ENCODE measurements around the gene MYO16. TPM values are rescaled to one million over a fixed set of nuclear protein-coding genes. Genes with fewer than 3 reads are reported as not detected.

Gene MYO16
- total and polyA plus RNA-seq, 2 donors (not counting 1 experiment from before 2014, with no cell fraction given): under 0.01 to 0.01 TPM

DNA sequence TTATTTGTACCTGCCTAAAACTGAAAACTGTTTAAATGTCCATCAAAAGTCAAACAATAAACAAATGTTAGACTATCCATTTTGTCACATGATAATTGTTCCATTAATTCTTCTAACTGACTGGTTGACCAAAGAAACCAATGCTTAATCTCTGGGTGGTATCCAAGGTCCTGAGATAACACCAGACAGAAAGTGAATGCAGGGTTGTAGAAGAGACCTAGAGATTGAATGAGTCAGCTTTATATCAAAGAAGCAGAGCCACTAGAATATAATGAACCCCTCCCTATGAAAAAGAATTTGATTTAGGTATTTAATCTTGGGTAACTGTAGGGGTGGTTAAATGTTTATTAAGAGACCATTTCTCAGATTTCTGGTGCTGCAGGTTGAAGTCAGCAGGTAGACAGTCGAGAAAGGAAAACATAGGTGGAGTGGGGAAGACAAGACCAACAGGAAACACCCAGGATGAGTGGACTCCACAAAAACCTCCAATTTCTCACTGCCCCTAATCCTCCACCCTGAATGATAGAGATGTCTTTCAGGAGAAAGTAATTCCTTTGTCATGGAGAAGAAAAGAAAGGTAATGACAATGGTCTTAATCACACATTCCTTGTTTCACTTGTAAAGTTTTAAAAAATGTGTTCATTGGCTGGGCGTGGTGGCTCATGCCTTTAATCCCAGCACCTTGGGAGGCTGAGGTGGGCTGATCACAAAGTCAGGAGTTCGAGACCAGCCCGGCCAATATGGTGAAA is 620.5 kb downstream of the MYO16 start:
- H3K36me3 ChIP-seq (ENCODE audit: control insufficient read depth, insufficient read depth, low read length): no peaks in the 10 kb centered on the region
- H2AFZ ChIP-seq (ENCODE audit: low read length): no peak overlapping the region
- H3K4me2 ChIP-seq (ENCODE audit: extremely low read depth, insufficient read depth, low read length): no peak overlapping the region
- no peak overlapping the region for H3K27ac ChIP-seq (ENCODE audit: insufficient read depth, low read length)
- H3K4me1 ChIP-seq (ENCODE audit: control insufficient read depth, extremely low read depth, insufficient read depth, low read length): no peaks in the 10 kb centered on the region
- TF ChIP-seq EZH2 (IDR thresholded peaks at IDR 0.05; ENCODE audit: low read length, missing control alignments): no peak
- TF ChIP-seq, protein P1, sequence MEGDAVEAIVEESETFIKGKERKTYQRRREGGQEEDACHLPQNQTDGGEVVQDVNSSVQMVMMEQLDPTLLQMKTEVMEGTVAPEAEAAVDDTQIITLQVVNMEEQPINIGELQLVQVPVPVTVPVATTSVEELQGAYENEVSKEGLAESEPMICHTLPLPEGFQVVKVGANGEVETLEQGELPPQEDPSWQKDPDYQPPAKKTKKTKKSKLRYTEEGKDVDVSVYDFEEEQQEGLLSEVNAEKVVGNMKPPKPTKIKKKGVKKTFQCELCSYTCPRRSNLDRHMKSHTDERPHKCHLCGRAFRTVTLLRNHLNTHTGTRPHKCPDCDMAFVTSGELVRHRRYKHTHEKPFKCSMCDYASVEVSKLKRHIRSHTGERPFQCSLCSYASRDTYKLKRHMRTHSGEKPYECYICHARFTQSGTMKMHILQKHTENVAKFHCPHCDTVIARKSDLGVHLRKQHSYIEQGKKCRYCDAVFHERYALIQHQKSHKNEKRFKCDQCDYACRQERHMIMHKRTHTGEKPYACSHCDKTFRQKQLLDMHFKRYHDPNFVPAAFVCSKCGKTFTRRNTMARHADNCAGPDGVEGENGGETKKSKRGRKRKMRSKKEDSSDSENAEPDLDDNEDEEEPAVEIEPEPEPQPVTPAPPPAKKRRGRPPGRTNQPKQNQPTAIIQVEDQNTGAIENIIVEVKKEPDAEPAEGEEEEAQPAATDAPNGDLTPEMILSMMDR (conservative IDR thresholded peaks at IDR 0.05 in 1 of 2, IDR thresholded peaks at IDR 0.05 in 1 of 2; ENCODE audit: low read depth in 1 of 2, low read length in 2 of 2): no peak
- H3K4me3 ChIP-seq (replicated peaks in 1 of 4; ENCODE audit: control extremely low read depth in 1 of 4, insufficient read depth in 1 of 4, low read depth in 3 of 4, low read length in 4 of 4): no peak overlapping the region
- H3K9ac ChIP-seq (ENCODE audit: insufficient read depth, low read length): no peak overlapping the region
- no peaks in the 10 kb centered on the region for H3K9me3 ChIP-seq (ENCODE audit: control insufficient read depth, insufficient read depth, low read depth, low read length)
- no peaks in the 10 kb centered on the region for H4K20me1 ChIP-seq (ENCODE audit: control insufficient read depth, extremely low read depth, insufficient read depth, low read length)
- H3K27me3 ChIP-seq (ENCODE audit: control insufficient read depth, insufficient read depth, low read length): no peaks in the 10 kb centered on the region
- no peak for DNase-seq (ENCODE audit: low read depth in 2 of 2)
- H3K79me2 ChIP-seq (ENCODE audit: control insufficient read depth, insufficient read depth, low read length): no peaks in the 10 kb centered on the region

DNA sequence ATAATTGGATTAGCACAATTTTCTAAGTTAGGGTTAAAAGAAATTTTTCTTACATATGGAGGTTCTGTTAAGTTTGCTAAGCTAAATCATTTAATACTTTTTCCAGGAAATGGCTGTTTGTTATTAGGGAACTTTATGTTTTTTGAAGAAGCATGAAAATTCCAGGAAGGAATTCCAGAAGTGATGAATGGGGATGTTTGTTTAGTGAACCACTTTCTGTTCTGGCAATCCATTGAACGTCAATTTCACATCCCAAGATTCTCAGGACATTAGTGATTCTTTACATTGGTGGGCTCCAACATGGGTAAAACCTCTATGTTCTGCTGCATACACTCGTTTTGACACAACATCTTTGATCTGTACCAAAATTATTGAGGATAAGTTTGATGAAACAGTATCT is 622.5 kb downstream of the MYO16 start:
- peak in 1 of 2 donors; percentile 50 for DNase-seq (ENCODE audit: low read depth in 2 of 2)
- Histone ChIP-seq H3K27ac (ENCODE audit: insufficient read depth, low read length) (no peak overlapping the region), H3K4me2 (ENCODE audit: extremely low read depth, insufficient read depth, low read length) (no peak overlapping the region)

DNA sequence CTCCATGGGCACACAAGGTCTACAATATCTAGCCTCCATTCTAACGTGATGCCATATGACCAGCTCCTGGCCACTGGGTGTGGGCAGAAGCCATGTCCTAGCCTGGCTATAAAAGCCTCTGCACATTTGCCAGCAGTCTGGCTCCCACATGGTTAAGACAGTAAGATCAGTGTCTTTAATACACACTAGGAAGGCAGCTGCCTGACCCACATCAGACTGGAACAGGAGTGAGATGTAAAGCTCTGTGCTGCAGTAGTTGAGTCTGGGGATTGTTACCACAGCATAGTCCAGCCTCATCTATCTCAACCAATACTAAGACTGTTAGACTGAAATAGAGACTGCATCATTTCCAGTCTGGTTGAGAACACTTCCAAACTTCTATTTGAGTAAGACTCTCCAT is 623.9 kb downstream of the MYO16 start:
- peaks cover 4% of the 10 kb centered on the region for H3K4me1 ChIP-seq (ENCODE audit: control insufficient read depth, extremely low read depth, insufficient read depth, low read length)
- H3K27me3 ChIP-seq (ENCODE audit: control insufficient read depth, insufficient read depth, low read length): no peaks in the 10 kb centered on the region
- no peaks in the 10 kb centered on the region for H4K20me1 ChIP-seq (ENCODE audit: control insufficient read depth, extremely low read depth, insufficient read depth, low read length)
- no peaks in the 10 kb centered on the region for H3K36me3 ChIP-seq (ENCODE audit: control insufficient read depth, insufficient read depth, low read length)
- no peak overlapping the region for H3K4me2 ChIP-seq (ENCODE audit: extremely low read depth, insufficient read depth, low read length)
- H3K27ac ChIP-seq (ENCODE audit: insufficient read depth, low read length): no peak overlapping the region
- no peak overlapping the region for H3K4me3 ChIP-seq (replicated peaks in 1 of 4; ENCODE audit: control extremely low read depth in 1 of 4, insufficient read depth in 1 of 4, low read depth in 3 of 4, low read length in 4 of 4)
- H3K9ac ChIP-seq (ENCODE audit: insufficient read depth, low read length): no peak overlapping the region
- no peak for DNase-seq (ENCODE audit: low read depth in 2 of 2)
- no peaks in the 10 kb centered on the region for H3K79me2 ChIP-seq (ENCODE audit: control insufficient read depth, insufficient read depth, low read length)
- H3K9me3 ChIP-seq (ENCODE audit: control insufficient read depth, insufficient read depth, low read depth, low read length): no peaks in the 10 kb centered on the region
- TF ChIP-seq EZH2 (IDR thresholded peaks at IDR 0.05; ENCODE audit: low read length, missing control alignments): no peak
- TF ChIP-seq, protein P1 (conservative IDR thresholded peaks at IDR 0.05 in 1 of 2, IDR thresholded peaks at IDR 0.05 in 1 of 2; ENCODE audit: low read depth in 1 of 2, low read length in 2 of 2): no peak
- no peak overlapping the region for H2AFZ ChIP-seq (ENCODE audit: low read length)

More for the DNA sequence above, 622.5 kb downstream of the MYO16 start:
- H2AFZ ChIP-seq (ENCODE audit: low read length): peak overlapping the region; percentile 37
- no peaks in the 10 kb centered on the region for H3K79me2 ChIP-seq (ENCODE audit: control insufficient read depth, insufficient read depth, low read length)
- TF ChIP-seq EZH2 (IDR thresholded peaks at IDR 0.05; ENCODE audit: low read length, missing control alignments): no peak
- TF ChIP-seq, protein P1 (conservative IDR thresholded peaks at IDR 0.05 in 1 of 2, IDR thresholded peaks at IDR 0.05 in 1 of 2; ENCODE audit: low read depth in 1 of 2, low read length in 2 of 2): no peak
- H3K9ac ChIP-seq (ENCODE audit: insufficient read depth, low read length): no peak overlapping the region
- H3K4me1 ChIP-seq (ENCODE audit: control insufficient read depth, extremely low read depth, insufficient read depth, low read length): peaks cover 2% of the 10 kb centered on the region
- no peaks in the 10 kb centered on the region for H4K20me1 ChIP-seq (ENCODE audit: control insufficient read depth, extremely low read depth, insufficient read depth, low read length)
- no peaks in the 10 kb centered on the region for H3K27me3 ChIP-seq (ENCODE audit: control insufficient read depth, insufficient read depth, low read length)
- no peaks in the 10 kb centered on the region for H3K36me3 ChIP-seq (ENCODE audit: control insufficient read depth, insufficient read depth, low read length)
- no peaks in the 10 kb centered on the region for H3K9me3 ChIP-seq (ENCODE audit: control insufficient read depth, insufficient read depth, low read depth, low read length)
- H3K4me3 ChIP-seq (replicated peaks in 1 of 4; ENCODE audit: control extremely low read depth in 1 of 4, insufficient read depth in 1 of 4, low read depth in 3 of 4, low read length in 4 of 4): no peak overlapping the region
